Hepatocyte (in vitro differentiated cells): Measurements from ENCODE around the gene MAB21L1. TPM values are rescaled to one million over a fixed set of nuclear protein-coding genes. Genes with fewer than 3 reads are reported as not detected.
A peak's percentile ranks its signal among the peaks of the same experiment; 100 is the strongest.

Source experiments
- DNase-seq: peaks from one replicate; pipeline ENCODE4 v3.0.0-alpha.2; 2016; ENCODE audit warnings: low spot score
- H2AFZ ChIP-seq: fragments of 200-600 bp; sonication (generic); 2 replicates; pipeline ENCODE4 v1.6.0; 2016; ENCODE audit warnings: antibody characterized with exemption, mild to moderate bottlenecking
- H3K27ac ChIP-seq: fragments of 200-600 bp; sonication (generic); 2 replicates; pipeline ENCODE4 v1.5.1; 2016; ENCODE audit warnings: mild to moderate bottlenecking
- H3K27me3 ChIP-seq: fragments of 200-600 bp; sonication (generic); 2 replicates; pipeline ENCODE4 v1.6.1; 2016
- H3K36me3 ChIP-seq: fragments of 200-600 bp; sonication (generic); replicated peaks from 2 replicates; pipeline ENCODE4 v1.5.1; 2016; ENCODE audit warnings: low read depth; ENCODE audit not compliant: insufficient read depth
- H3K4me1 ChIP-seq: fragments of 200-600 bp; sonication (generic); 2 replicates; pipeline ENCODE4 v1.5.1; 2016; ENCODE audit warnings: mild to moderate bottlenecking, moderate library complexity; ENCODE audit not compliant: insufficient read depth
- H3K4me2 ChIP-seq: fragments of 200-600 bp; sonication (generic); 2 replicates; pipeline ENCODE4 v1.6.0; 2016
- H3K4me3 ChIP-seq: fragments of 200-600 bp; sonication (generic); 2 replicates; pipeline ENCODE4 v1.5.1; 2016; ENCODE audit warnings: mild to moderate bottlenecking
- H3K79me2 ChIP-seq: fragments of 200-600 bp; sonication (generic); 2 replicates; pipeline ENCODE4 v1.6.0; 2017; ENCODE audit warnings: mild to moderate bottlenecking
- H3K9me2 ChIP-seq: fragments of 200-600 bp; sonication (generic); replicated peaks from 2 replicates; pipeline ENCODE4 v1.6.0; 2017; ENCODE audit warnings: mild to moderate bottlenecking; ENCODE audit not compliant: insufficient read depth
- H3K9me3 ChIP-seq: fragments of 200-600 bp; sonication (generic); 2 replicates; pipeline ENCODE4 v1.5.1; 2016; ENCODE audit warnings: low read depth, mild to moderate bottlenecking
- H4K20me1 ChIP-seq: fragments of 200-600 bp; sonication (generic); 2 replicates; pipeline ENCODE4 v1.6.0; 2016; ENCODE audit warnings: mild to moderate bottlenecking; ENCODE audit not compliant: insufficient read depth, poor library complexity, severe bottlenecking
- EZH2 ChIP-seq: fragments of 200-600 bp; sonication (generic); IDR thresholded peaks from 2 replicates; pipeline ENCODE4 v1.6.1; 2016; ENCODE audit warnings: antibody characterized with exemption, mild to moderate bottlenecking, borderline replicate concordance
- EZH2phosphoT487 ChIP-seq: fragments of 200-600 bp; sonication (generic); IDR thresholded peaks from one replicate; pipeline ENCODE4 v1.6.1; 2018; ENCODE audit warnings: antibody characterized with exemption, mild to moderate bottlenecking, low read depth, moderate library complexity; ENCODE audit not compliant: unreplicated experiment, severe bottlenecking
- WGBS: methylation state at CpG from one replicate; pipeline ENCODE4 v1.1.6; 2016; ENCODE audit warnings: low lambda C conversion rate; ENCODE audit errors: missing lambda C conversion rate; 5-methylcytosine and 5-hydroxymethylcytosine counted together
- polyA plus RNA-seq: library from polyadenylated mRNA; unstranded; fragments of >200 nt; fragmentation: Nextera tagmentation; extraction: Ambion mirVana; gene quantifications from 2 replicates; pipeline ENCODE4 v1.2.1, GENCODE V29; 2016
- total RNA-seq: library from RNA; depleted of rRNA; stranded (reverse); fragments of >200 nt; gene quantifications from 2 replicates; pipeline ENCODE4 v1.2.3, GENCODE V29; 2014
- TF ChIP-seq, protein P1 (sequence below): fragments of 200-600 bp; sonication (generic); IDR thresholded peaks from 2 replicates; pipeline ENCODE4 v1.5.1; 2016; ENCODE audit warnings: antibody characterized with exemption, mild to moderate bottlenecking; ENCODE audit not compliant: poor library complexity

MAB21L1 gene
- total and polyA plus RNA-seq, 2 experiments from 2014 or later, result 10.6 to 16.9 TPM

DNA sequence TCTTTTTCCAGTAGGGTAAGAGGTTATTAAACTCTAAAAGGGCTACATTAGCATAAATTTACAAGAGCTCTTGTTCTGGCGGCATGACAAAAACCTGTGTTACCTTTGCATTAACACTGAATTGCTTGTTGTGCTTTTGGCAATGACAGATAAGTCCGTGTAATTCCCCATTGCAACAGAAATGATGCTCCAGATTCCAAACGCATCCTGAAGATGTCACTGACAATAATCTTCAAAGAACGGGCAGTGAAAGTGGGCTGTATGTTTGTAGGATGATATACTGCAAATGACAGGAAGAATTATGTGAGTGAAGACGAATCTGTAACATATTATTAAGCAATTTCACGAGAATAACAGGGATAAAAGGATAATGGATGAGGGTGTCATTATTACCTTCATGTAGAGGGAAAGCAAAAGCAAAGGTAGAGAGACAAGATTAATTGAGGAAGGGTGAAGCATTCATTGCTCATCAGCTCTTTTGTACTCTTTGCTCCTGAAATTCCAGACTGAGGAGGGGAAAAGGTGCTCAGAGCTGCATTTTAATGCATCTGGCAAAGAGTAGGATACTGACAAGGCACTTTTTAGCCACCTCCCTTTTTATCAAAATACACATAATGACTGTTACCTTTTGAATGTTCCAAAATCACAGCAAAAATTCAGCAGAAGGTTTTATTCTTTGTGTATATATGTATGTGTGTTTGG is 38.5 kb upstream of the MAB21L1 start:
- Histone ChIP-seq H3K79me2 (no peaks in the 10 kb centered on the region), H3K4me2 (no peak overlapping the region), H3K4me1 (no peaks in the 10 kb centered on the region), H3K27ac (no peak overlapping the region), H3K9me3 (no peaks in the 10 kb centered on the region), H3K9me2 (no peaks in the 10 kb centered on the region), H2AFZ (no peak overlapping the region), H4K20me1 (no peaks in the 10 kb centered on the region), H3K36me3 (no peaks in the 10 kb centered on the region), H3K4me3 (no peak overlapping the region), H3K27me3 (no peaks in the 10 kb centered on the region)
- 46% methylated on average over 6 of the region's 6 CpGs for WGBS
- no peak for DNase-seq
- TF ChIP-seq, protein P1, sequence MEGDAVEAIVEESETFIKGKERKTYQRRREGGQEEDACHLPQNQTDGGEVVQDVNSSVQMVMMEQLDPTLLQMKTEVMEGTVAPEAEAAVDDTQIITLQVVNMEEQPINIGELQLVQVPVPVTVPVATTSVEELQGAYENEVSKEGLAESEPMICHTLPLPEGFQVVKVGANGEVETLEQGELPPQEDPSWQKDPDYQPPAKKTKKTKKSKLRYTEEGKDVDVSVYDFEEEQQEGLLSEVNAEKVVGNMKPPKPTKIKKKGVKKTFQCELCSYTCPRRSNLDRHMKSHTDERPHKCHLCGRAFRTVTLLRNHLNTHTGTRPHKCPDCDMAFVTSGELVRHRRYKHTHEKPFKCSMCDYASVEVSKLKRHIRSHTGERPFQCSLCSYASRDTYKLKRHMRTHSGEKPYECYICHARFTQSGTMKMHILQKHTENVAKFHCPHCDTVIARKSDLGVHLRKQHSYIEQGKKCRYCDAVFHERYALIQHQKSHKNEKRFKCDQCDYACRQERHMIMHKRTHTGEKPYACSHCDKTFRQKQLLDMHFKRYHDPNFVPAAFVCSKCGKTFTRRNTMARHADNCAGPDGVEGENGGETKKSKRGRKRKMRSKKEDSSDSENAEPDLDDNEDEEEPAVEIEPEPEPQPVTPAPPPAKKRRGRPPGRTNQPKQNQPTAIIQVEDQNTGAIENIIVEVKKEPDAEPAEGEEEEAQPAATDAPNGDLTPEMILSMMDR, result no peak
- TF ChIP-seq EZH2phosphoT487 (no peak), EZH2 (no peak)

DNA sequence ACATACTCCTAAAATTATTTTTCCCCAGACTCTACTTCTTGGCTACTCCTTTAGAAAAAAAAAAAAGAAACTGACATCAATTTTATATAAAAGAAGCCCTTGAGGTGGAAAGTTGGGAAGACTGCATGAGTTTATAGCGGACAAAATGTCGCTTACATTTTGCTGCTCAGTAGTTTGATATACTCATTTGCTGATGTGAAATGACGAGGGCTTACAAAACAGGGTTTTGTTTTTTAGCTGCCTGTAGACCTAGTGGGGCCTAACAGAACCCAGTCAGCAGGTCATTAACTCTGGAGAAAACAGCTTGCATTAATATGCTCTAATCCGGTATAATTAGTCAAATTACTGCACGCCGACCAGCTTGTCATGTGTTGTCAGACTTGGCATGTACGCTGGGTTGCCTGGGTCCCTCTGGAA is 37.6 kb upstream of the MAB21L1 start:
- 91% methylated on average over 7 of the region's 7 CpGs for WGBS
- Histone ChIP-seq H3K4me3 (no peak overlapping the region), H3K36me3 (no peaks in the 10 kb centered on the region), H3K9me2 (no peaks in the 10 kb centered on the region), H3K27me3 (no peaks in the 10 kb centered on the region), H3K4me1 (no peaks in the 10 kb centered on the region), H3K4me2 (no peak overlapping the region), H4K20me1 (no peaks in the 10 kb centered on the region), H3K79me2 (no peaks in the 10 kb centered on the region), H3K27ac (no peak overlapping the region), H3K9me3 (no peaks in the 10 kb centered on the region), H2AFZ (no peak overlapping the region)
- TF ChIP-seq EZH2, result no peak
- TF ChIP-seq EZH2phosphoT487, result no peak
- TF ChIP-seq, protein P1, result no peak
- no peak for DNase-seq

DNA sequence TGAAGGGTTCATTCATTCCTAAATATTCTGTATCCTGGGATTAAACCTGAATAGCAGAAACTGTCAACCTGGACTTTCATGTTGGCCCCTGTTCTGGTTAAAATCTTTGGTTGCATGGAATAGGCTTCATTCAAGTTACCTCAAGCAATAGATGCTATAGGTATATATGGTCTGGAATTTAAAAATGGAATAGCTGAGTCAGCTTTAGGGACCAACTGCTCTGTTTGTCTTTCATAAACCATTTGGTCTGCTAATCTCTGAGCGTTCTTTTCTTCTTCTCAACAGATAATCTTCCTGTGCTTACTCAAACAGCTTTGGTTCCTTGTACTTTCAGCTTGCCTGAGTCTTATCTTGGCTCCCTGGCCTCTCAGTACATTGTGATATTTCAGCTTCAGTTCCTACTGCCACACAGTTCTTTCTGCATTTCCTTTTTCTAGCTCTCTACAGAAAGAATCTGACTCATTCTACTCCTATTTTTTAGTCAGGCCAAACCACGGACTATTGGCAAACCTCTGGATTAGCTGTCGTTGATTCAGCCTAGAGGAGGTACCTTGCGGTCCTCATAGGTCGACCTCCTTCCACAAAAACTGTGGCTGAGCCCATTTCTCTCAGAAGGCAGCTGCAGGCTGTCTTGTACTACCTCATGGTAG is 35.9 kb upstream of the MAB21L1 start:
- Histone ChIP-seq H3K4me1 (no peaks in the 10 kb centered on the region), H2AFZ (no peak overlapping the region), H3K27me3 (no peaks in the 10 kb centered on the region), H3K79me2 (no peaks in the 10 kb centered on the region), H4K20me1 (no peaks in the 10 kb centered on the region), H3K9me2 (no peaks in the 10 kb centered on the region), H3K27ac (no peak overlapping the region), H3K4me2 (peak overlapping the region; percentile 42), H3K9me3 (no peaks in the 10 kb centered on the region), H3K4me3 (no peak overlapping the region), H3K36me3 (no peaks in the 10 kb centered on the region)
- DNase-seq, result peak; percentile 38
- TF ChIP-seq EZH2phosphoT487 (no peak), EZH2 (no peak)
- TF ChIP-seq, protein P1, result no peak
- WGBS, result 51% methylated on average over 5 of the region's 5 CpGs
